ENCODE measurements around the gene TBCD. TPM values are rescaled to one million over a fixed set of nuclear protein-coding genes. Genes with fewer than 3 reads are reported as not detected.

TBCD gene
- polyA plus RNA-seq, 1 donor from 2014 or later: 67.2 TPM

DNA sequence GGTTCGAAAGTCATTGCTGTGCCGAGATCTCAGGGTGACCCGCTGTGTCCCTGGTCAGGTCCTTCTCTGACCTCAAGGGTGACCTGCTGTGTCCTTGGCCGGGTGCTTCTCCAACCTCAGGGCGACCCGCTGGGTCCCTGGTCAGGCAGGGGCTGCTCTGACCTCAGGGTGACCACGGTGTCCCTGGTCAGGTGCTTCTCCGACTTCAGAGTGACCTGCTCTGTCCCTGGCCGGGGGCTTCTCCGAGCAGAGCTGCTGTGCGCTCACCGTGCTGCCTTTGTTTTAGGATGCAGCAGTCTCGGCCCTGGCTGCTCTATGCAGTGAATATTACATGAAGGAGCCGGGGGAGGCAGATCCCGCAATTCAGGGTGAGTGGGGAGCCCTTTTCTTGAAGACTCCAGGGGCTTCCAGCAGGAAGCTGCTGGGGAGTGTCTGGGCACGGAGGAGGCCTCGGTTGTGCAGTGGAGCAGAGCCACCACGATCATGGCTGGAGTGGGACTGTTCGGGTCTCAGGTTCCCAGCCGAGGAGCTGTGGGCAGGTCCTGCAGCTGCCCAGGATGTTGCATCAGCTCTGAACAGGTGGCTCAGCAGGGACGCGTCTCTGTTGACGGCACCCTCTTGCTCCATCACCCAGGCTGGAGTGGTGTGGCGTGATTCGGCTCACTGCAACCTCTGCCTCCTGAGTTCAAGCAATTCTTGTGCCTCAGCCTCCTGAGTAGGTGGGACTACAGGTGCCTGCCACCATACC, 171.7 kb downstream of the TBCD start:
- no peaks in the 10 kb centered on the region for H3K27me3 ChIP-seq (ENCODE audit: insufficient read depth, low read depth, low read length)
- no peaks in the 10 kb centered on the region for H3F3A ChIP-seq (ENCODE audit: insufficient read depth, low read length, poor library complexity, severe bottlenecking)
- H3K36me3 ChIP-seq (ENCODE audit: insufficient read depth, low read length): no peaks in the 10 kb centered on the region
- no peaks in the 10 kb centered on the region for H4K20me1 ChIP-seq (ENCODE audit: insufficient read depth)
- no peak overlapping the region for H3K4me2 ChIP-seq (ENCODE audit: low read length)
- H2AFZ ChIP-seq (ENCODE audit: low read depth, low read length): no peak overlapping the region
- H3K4me3 ChIP-seq (ENCODE audit: low read length): no peak overlapping the region
- H3K9me3 ChIP-seq (ENCODE audit: low read length): no peaks in the 10 kb centered on the region
- TF ChIP-seq, protein P1, sequence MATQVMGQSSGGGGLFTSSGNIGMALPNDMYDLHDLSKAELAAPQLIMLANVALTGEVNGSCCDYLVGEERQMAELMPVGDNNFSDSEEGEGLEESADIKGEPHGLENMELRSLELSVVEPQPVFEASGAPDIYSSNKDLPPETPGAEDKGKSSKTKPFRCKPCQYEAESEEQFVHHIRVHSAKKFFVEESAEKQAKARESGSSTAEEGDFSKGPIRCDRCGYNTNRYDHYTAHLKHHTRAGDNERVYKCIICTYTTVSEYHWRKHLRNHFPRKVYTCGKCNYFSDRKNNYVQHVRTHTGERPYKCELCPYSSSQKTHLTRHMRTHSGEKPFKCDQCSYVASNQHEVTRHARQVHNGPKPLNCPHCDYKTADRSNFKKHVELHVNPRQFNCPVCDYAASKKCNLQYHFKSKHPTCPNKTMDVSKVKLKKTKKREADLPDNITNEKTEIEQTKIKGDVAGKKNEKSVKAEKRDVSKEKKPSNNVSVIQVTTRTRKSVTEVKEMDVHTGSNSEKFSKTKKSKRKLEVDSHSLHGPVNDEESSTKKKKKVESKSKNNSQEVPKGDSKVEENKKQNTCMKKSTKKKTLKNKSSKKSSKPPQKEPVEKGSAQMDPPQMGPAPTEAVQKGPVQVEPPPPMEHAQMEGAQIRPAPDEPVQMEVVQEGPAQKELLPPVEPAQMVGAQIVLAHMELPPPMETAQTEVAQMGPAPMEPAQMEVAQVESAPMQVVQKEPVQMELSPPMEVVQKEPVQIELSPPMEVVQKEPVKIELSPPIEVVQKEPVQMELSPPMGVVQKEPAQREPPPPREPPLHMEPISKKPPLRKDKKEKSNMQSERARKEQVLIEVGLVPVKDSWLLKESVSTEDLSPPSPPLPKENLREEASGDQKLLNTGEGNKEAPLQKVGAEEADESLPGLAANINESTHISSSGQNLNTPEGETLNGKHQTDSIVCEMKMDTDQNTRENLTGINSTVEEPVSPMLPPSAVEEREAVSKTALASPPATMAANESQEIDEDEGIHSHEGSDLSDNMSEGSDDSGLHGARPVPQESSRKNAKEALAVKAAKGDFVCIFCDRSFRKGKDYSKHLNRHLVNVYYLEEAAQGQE (IDR thresholded peaks at IDR 0.05; ENCODE audit: borderline replicate concordance): no peak
- no peak for TF ChIP-seq MXI1 (conservative IDR thresholded peaks at IDR 0.05; ENCODE audit: poor library complexity, severe bottlenecking)
- TF ChIP-seq POLR2AphosphoS5 (IDR thresholded peaks at IDR 0.05): no peak
- TF ChIP-seq EP300 (conservative IDR thresholded peaks at IDR 0.05; ENCODE audit: poor library complexity, severe bottlenecking): no peak
- TF ChIP-seq RAD21 (conservative IDR thresholded peaks at IDR 0.05): no peak
- TF ChIP-seq EZH2 (IDR thresholded peaks at IDR 0.05; ENCODE audit: borderline replicate concordance, insufficient read depth, low read length, poor library complexity, severe bottlenecking): no peak
- no peak for TF ChIP-seq TAF1 (IDR thresholded peaks at IDR 0.05; ENCODE audit: low read depth)
- no peak for TF ChIP-seq CTCF (IDR thresholded peaks at IDR 0.05; ENCODE audit: poor library complexity, severe bottlenecking)
- TF ChIP-seq SMC3 (conservative IDR thresholded peaks at IDR 0.05; ENCODE audit: poor library complexity): no peak
- no peaks in the 10 kb centered on the region for H3K9me2 ChIP-seq (ENCODE audit: insufficient read depth, low read length)
- H3K9ac ChIP-seq (ENCODE audit: low read length): no peak overlapping the region
- H3K27ac ChIP-seq (ENCODE audit: low read length): no peak overlapping the region
- H3K79me2 ChIP-seq (replicated peaks; ENCODE audit: insufficient read depth, low read length): no peaks in the 10 kb centered on the region

DNA sequence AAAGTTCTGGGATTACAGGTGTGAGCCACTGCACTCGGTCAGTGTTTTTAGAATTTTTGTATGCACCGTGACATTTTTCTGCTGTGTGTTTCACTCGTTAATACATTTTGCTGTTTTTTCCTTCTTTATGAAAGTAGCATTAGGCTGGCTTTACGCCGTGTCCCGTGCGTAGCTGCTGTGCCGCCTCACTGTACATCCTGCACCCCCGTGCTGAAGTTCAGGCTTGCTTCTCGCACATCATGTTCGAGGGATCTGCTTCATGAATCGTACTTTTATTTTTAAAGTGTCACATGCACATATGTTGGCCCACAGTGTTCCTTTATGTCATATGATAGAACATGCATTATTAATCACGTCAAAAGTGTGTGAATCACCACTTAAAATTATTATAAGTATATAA, 172.3 kb downstream of the TBCD start:
- Histone ChIP-seq H4K20me1 (ENCODE audit: insufficient read depth) (no peaks in the 10 kb centered on the region), H3K9me2 (ENCODE audit: insufficient read depth, low read length) (no peaks in the 10 kb centered on the region), H3K9ac (ENCODE audit: low read length) (no peak overlapping the region), H3K27ac (ENCODE audit: low read length) (no peak overlapping the region), H3K79me2 (replicated peaks; ENCODE audit: insufficient read depth, low read length) (no peaks in the 10 kb centered on the region), H3K4me3 (ENCODE audit: low read length) (no peak overlapping the region), H2AFZ (ENCODE audit: low read depth, low read length) (no peak overlapping the region), H3K9me3 (ENCODE audit: low read length) (no peaks in the 10 kb centered on the region), H3K36me3 (ENCODE audit: insufficient read depth, low read length) (no peaks in the 10 kb centered on the region), H3F3A (ENCODE audit: insufficient read depth, low read length, poor library complexity, severe bottlenecking) (no peaks in the 10 kb centered on the region), H3K27me3 (ENCODE audit: insufficient read depth, low read depth, low read length) (no peaks in the 10 kb centered on the region), H3K4me2 (ENCODE audit: low read length) (no peak overlapping the region)
- no peak for TF ChIP-seq SMC3 (conservative IDR thresholded peaks at IDR 0.05; ENCODE audit: poor library complexity)
- no peak for TF ChIP-seq MXI1 (conservative IDR thresholded peaks at IDR 0.05; ENCODE audit: poor library complexity, severe bottlenecking)
- no peak for TF ChIP-seq EP300 (conservative IDR thresholded peaks at IDR 0.05; ENCODE audit: poor library complexity, severe bottlenecking)
- no peak for TF ChIP-seq EZH2 (IDR thresholded peaks at IDR 0.05; ENCODE audit: borderline replicate concordance, insufficient read depth, low read length, poor library complexity, severe bottlenecking)
- TF ChIP-seq, protein P1 (IDR thresholded peaks at IDR 0.05; ENCODE audit: borderline replicate concordance): no peak
- no peak for TF ChIP-seq CTCF (IDR thresholded peaks at IDR 0.05; ENCODE audit: poor library complexity, severe bottlenecking)
- TF ChIP-seq RAD21 (conservative IDR thresholded peaks at IDR 0.05): no peak
- no peak for TF ChIP-seq TAF1 (IDR thresholded peaks at IDR 0.05; ENCODE audit: low read depth)
- no peak for TF ChIP-seq POLR2AphosphoS5 (IDR thresholded peaks at IDR 0.05)

Measured in neural cell (in vitro differentiated cells).